GM19438 (cell line): ENCODE data around the gene ABO.
"Not testable (repeated sequence)": the region's sequence is repeated elsewhere in the genome, so short reads cannot be mapped to it uniquely, and the experiment has no call there.

Source experiments
- ATAC-seq: cut with Tn5 transposase; IDR thresholded peaks from one replicate; pipeline ENCODE4 v1.9.1; 2021; ENCODE audit warnings: low read depth; ENCODE audit not compliant: unreplicated experiment

The ABO gene

DNA sequence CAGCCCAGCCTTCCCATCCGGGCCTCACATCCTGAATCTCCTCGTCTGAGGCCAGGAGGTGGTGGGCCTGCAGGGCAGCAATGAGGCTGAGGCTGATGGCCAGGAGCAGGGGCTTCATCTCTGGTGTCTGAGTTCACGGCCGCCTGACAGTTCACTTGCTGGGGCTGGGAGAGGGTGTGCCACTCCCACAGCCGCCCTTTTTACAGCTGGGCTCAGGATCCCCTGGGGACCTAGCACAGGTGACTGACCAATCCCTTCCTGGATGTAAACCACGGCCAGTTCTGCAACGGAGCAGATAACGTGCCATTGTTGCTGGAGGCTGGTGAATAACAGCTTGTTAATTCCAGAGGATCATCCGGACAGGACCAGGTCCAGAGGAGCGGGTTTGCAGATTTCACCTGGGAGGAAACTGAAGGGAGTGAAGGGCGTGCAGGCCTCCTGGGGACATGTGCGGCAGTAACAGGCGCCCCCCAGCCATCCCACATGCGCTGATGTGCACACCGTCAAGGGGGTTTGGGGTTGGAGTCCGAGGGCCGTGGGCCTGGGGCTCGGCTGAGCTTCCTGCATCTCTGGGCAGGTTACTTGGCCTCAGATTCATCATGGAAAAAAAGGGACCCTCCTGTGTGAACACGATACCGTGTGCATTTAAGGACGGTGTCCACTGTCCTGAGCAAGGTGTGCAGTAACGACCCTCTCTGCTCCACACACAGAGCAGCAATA lies 46.4 kb downstream of the ABO start:
- ATAC-seq: not testable (repeated sequence)

DNA sequence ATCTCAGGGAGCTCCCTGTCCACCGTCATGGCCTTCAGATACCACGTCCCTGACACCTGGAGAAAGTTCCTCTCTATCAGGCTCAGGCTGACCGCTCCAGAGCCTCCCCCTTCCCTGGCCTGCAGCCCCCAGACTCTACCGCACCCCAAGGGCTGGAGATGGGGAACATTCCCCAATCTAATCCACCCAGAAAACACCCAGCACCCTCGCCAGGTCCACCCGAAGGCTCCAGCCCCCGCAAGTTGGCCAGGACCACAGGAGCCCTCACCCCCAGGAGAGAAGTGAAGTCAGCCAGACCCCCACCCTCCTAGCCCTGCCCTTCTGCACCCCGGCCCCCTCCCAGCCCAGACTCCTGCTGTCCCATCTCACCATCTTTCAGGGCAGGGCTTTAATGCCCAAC lies 47.0 kb downstream of the ABO start:
- not testable (repeated sequence) for ATAC-seq

DNA sequence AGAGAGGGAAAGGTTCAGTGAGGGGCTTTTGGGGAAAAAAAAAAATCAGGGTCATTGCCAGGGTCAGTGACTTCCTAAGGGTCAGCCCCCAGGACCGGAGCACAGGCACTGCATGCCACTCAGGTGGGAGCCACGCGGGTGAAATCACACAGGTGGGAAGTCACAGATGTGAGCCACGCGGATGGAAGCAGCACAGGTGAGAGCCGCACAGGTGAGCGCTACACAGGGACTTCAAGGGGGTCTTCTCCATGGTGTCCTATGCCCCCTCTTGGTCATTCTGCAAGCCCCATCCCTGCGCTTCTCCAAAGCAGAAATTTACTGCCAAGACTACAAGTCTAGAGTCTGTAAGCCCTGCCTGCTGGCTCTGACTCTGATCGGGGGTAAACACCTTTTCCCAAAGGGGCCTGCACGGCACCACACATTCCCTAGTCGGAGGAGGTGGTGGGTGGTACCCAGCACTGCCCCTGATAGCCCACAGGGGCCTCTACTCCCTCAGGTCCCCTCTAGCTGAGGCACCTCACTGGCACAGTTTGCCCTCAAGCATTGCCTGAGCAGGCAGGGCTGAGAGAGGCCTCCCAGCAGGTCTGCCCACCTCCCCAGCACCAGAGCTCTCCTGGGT lies 47.6 kb downstream of the ABO start:
- ATAC-seq: no peak

DNA sequence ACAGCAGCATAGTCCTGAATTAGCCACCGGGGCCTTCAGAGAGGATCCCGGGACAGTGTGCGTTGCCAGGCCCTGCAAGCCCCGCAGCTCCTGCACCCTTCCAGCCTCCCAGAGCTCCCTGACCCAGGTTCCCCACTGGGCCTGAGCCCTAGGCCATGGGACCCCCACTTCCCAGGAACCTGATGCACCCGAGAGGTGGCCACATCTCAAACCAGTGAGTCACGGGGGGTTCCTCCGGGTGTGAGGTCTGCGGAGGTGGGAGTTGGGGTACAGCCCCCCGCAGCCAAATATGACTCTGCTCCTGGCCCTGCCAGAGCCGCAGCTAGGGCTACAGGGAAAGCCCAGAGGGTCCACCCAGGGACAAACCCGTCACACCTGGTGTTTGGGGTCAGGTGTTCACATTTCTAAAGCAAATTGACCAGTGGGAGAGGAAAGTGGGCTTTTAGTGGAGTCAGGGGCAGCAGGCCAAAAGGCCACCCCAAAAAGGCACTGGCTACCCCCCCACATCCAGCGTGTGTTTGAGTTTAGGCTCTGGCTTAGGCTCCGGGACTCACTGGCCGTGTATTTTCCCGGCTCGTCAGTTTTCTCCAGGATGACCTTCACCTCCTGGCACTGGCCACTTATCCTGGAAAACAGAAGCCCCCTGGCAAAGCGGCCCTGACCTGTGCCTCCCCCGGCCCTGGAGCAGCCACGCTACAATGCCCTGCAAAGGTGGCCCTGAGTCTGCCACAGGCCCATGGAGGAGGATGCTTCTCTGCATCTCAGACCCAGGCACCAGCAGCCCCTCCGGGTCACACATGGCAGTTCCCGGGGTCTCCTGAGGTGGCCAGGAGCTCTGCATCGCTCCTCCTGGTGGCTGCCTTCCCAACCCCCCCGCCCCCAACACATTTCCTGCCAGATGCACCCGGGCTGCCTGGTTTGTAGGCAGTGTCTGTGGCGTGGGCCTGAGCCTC lies 48.5 kb downstream of the ABO start:
- ATAC-seq: no peak

DNA sequence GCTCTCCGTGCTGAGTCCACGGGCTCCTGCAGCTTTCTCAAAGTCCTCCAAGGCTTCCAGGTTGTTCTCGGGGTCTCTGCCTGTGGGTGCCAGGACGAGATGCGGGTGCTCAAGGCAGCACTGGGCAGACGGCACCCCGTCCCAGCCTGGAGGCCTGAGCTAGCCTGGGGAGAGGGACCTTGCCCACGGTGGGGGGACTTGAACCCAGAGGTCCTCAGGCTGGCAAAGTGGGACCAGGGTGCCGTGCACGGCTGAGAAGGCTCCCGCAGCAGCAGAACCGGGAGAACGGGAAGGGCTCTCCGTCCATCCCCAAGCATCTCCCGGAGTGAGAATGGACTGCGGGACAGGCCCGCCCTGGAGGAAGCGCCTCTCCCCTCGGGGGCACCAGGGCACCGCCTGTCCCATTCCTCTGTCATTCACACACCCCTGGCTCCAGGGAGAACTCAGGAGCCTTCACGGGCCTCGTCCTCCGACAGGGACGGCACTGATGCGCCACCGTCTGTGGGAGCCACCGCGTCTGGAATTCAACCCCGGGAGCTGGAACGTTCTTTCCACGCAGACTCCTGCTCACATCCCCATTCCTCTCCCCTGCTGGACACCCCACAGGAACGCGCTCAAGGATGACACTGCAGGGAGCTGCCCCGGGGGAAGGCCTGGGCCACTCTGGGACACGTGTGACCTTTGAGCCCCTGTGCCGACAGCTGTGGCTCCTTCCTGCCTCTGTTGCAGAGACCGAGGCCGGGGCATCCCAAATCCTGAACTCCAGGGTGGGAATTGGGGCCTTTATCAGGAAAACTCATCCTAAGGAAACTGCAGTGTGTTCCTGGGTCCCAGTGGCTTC lies 49.6 kb downstream of the ABO start:
- ATAC-seq: no peak

DNA sequence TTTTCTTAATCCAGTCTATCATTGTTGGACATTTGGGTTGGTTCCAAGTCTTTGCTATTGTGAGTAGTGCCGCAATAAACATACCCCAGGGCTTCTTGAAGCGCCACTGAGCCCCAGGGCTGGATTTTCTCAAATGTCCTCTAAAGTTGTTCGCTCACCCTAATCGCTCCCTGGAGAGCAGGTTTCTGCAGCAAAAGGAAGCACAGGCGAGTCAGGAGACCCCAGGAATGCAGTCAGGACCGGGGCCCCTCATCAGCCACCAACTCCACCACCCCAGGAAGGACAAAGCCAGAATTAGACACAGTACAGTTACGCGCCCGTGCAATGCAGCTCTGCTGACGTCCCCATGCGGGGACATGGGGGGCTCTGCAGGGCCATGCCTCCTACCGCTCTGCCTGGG lies 50.2 kb downstream of the ABO start:
- ATAC-seq: no peak

DNA sequence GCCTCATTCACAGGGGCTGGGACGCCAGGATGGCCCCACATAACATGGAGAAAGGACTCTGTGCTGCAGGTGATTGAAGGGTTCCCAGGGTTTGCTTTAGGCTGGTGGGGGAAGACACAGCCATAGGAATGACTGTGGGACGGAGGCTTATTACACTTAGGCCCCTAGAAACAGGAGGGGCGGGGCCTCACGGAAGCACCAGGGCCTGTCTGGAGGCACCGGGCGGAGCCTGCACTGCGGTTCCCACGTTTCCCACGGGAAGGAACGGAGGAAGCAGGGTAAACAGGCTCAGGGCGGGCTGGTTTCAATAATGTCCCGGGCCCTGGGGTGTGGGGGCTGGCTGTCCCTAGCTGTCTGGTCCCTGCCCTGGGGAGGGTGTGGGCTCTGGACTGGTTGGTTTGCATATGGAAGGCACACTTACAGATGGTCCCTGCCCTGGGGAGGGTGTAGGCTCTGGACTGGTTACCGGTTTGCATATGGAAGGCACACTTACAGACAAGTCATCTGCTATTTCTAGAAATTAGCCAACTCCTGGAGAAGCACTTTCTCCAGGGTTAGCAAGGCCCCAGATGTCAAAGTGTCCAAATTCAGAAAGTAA lies 51.7 kb downstream of the ABO start:
- ATAC-seq: not testable (repeated sequence)

DNA sequence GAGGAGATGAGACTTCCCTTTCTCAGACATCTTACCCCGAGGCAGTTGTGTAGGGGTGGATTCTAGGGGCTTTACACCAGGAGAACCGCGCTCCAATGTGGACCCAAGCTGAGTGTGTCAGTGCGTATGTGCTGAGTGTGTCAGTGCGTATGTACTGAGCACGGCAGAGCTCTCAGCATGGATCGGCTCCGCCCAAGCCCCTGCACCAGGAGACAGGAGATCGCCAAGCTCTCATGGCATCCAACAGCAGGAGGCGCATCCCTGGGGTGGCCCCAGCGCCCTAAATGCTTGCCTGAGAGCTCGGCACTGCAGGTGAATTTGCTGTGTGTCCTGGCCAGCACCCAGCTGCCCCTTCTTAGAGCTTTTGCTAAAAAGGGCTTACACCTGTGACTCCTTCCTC lies 53.0 kb downstream of the ABO start:
- not testable (repeated sequence) for ATAC-seq

DNA sequence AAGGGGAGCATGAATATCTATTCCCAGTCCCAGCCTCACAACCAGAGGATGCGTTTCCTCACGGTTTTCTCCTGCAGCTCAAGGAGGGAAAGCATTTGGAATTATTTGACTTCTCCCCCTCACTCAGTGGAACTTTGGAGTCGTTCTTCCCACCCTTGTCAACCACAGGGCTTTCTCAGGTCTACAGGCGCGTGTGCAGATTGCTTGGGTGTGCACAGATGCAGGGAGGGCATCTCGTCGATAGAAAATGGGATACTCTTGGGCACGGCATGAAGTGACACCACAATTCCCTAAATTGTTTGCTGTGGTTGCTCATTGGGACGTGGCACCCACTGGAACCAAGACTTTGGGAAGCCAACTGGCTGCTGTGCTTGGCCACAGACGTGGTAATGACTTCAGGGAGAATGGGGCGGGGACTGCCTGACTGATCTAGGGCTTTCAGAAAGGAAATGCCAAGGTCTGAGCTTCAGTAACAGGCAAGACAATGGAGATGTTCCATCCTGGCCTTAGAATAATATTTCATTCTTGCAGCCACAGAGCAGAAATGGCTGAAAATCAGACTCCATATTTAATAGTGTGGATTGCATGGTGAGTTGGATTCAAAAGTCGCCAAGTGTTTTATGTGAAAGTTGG lies 53.7 kb downstream of the ABO start:
- ATAC-seq: no peak

DNA sequence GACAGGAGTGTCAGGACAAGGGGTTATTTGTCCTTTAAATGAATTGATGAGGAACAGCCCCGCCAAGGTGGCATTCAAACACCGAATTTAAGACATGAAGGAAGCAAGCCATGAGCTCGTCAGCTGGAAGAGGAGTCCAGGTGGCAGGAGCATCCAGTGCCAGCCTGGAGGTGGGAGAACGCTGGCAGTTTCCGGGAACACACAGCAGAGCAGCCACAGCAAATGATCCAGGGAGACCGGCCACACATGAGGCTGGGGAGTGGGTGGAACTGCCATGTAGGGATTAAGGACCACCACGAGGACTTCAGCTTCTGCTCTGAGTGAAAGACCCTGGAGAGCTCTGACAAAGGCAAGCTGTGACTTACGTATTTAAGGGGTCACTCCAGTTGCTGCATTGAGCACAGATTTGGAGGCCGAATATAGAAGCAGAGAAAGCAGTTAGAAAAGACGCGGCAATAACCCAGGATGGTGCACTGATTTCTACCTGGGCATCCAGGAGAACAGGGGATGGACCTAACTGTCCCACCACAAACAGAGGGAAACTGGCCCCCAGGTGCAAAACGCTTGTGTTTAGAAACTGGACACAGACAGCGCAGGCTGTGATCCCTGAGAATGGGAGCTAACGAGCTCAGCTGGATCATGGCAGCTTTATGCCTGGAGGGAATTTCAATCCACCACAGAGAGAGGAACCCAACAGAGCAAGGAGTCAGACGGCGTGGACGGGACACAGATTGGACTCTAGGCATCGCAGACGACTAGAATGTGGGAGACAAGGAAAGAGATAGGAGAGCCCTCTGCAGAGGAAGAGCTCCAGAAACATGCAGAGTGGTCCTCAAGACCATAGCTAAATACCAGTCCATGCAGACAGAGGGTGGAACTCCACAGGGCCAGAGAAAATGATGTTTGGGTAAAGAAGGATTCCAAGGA lies 56.7 kb downstream of the ABO start:
- not testable (repeated sequence) for ATAC-seq

DNA sequence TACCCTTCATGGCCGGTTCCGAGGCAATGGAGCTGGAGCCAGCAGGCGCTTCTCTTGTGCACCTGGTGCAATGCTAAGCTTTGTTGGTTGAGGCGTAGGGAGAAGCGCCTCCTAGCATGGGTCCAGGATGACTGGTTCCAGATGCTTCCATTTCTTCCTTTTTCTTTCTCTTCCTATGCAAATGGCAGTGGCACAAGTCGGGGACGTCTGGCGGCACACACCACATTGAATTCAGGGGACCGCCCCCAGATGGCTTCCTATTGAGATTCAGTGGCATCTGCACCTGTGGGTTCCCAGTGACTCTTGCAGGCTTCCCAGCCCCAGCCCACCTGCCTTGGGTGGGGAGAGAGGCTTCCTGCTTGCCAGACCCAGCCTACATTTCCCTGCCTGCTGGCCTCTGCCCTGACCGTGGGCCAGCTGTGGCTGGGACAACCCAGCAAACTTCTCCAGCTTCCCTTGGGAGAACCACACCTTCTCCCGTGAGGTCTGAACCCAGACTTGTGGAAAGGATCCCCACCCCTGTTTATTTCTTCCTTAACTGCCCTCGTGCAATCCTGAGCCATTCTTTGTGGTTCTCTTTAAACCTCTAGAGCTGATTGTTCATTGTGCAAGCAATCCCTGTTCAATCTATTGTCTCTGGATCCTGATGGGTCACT lies 57.5 kb downstream of the ABO start:
- ATAC-seq: not testable (repeated sequence)

DNA sequence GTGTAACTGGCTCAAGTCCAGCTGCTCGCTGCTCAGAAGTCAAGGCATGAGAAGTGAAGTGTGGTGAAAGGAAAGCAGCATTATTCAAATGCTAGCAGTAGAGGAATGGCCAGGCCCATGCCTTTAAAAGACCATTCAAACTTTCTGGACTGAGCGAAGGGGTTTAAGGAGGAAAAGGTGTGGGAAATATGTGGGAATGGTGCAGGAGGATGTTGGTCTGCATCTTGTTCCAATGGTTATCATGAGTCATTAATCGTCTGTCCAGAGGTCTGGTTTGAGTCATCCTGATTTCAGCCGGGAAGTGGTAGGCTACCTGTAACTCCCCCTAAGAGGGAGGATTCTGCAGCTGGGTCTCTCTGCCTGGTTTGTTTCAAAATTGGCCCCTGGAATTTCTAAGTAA lies 60.7 kb downstream of the ABO start:
- ATAC-seq: not testable (repeated sequence)

DNA sequence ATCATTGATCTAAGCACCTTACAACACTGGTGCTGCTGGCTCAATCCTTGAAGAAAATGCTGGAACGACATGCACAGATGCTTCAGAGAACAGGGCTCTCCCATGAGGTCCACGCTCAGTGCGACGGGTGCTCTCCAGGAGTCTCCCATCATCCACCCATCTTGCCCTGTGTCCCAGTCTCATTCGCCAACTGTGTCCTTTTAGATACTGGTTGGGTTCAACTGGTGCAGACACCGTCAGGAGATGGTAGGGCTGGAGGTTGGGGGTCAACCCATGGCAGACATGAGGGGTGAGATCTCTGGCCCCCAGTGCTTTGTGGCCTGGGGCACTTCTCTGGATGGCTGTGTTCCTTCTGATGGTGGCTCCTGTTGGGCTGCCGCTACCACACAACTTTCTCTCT lies 64.4 kb downstream of the ABO start:
- ATAC-seq: no peak

DNA sequence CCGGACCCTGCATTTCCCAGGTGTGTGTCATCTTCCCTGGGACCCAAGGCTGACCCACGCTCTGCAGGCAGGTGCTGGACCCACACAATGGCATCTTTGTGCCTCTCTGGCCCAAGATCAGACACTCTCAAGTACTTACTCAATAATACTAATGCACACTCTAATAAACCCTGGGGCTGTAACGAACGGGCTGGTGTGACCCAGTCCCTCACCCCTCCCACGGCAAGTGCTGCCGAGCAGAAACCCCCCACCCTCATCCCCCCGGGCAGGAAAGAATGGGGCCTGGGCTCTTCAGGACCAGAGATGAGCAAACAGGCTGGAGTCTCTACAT lies 64.8 kb downstream of the ABO start:
- ATAC-seq: no peak

DNA sequence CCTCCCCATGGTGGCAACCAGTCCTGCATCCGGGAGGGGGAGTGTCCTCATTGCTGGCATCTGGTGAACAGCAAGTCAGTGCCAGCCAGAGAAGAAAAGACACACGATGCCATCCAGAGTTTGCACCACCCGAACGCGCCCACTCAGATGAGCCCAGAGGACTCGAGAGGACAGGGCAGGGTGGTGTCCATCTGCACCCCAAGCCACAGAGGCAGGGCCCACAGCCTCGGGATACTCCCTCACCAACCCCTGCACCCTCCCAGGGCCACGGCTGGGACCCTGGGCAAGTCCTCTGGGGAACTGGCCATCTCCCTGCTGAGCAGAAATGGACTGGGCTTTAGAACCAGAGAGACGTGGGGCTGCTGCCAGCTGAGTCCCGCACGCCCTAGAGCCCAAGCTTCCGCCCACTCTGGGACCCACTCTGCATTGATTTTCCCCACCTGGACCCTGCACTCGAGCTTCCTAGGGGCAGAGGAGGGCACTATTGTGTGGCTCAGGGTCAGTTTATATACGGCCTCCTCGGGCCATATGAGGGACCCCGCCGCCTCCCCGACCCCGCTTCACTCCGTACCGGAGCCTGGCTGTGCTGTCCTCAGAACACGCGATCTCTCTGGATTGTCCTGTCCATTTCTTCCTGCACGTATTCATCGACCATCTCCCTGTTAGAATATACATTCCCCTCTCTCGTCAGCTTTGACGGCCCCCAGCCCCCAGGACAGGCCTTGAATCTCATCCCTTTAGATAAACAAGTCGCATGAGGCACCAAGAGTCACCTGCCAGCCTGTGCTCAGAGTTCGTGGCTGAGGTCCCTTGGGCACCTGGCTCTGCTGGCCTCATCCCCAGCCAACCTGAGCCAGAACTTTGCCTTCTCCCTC lies 65.4 kb downstream of the ABO start:
- not testable (repeated sequence) for ATAC-seq

DNA sequence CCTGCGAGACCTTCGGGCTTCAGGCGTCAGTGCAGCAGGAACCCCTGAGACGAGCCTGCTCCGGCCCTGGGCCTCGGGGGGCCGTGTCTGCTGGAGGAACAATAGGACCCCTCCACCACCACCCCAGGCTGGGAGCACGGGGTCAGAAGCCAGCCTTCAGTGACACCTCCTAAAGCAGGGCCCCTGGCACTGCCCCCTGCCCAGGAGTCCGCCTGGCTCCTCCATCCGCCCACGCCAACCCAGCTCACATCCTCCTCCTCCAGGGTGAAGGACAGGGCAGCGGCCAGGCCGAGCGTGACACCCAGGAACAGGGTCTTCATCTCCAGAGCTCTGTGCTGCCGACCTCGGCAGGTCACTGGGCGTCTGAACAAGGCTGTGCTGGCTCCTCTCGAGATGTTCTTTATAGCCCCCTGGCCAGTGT lies 66.1 kb downstream of the ABO start, which contains the start of gene OBP2B:
Gene OBP2B (minus strand): TSS at position 371 of the 421 bp plus-strand sequence. CDS start 51 bp downstream, at position 320.
- ATAC-seq: not testable (repeated sequence)
